PC-3 (cell line): Measurements from ENCODE around the gene FAM124A.

ENCODE experiments used
- EZH2 ChIP-seq: fragments of 300-600 bp; sonication (generic); IDR thresholded peaks from one replicate; pipeline ENCODE4 v1.6.1; 2017; ENCODE audit warnings: antibody characterized with exemption, mild to moderate bottlenecking, low read length; ENCODE audit not compliant: unreplicated experiment
- EZH2phosphoT487 ChIP-seq: fragments of 300-600 bp; sonication (generic); IDR thresholded peaks from 2 replicates; pipeline ENCODE4 v1.6.1; 2018; ENCODE audit warnings: mild to moderate bottlenecking, antibody characterized with exemption, low read length, borderline replicate concordance
- TF ChIP-seq, protein P1 (sequence below): fragments of 300-600 bp; sonication (generic); conservative IDR thresholded peaks from 2 replicates; pipeline ENCODE4 v1.5.1; 2017; ENCODE audit warnings: antibody characterized with exemption, low read depth, mild to moderate bottlenecking, low read length

- TF ChIP-seq, protein P1, sequence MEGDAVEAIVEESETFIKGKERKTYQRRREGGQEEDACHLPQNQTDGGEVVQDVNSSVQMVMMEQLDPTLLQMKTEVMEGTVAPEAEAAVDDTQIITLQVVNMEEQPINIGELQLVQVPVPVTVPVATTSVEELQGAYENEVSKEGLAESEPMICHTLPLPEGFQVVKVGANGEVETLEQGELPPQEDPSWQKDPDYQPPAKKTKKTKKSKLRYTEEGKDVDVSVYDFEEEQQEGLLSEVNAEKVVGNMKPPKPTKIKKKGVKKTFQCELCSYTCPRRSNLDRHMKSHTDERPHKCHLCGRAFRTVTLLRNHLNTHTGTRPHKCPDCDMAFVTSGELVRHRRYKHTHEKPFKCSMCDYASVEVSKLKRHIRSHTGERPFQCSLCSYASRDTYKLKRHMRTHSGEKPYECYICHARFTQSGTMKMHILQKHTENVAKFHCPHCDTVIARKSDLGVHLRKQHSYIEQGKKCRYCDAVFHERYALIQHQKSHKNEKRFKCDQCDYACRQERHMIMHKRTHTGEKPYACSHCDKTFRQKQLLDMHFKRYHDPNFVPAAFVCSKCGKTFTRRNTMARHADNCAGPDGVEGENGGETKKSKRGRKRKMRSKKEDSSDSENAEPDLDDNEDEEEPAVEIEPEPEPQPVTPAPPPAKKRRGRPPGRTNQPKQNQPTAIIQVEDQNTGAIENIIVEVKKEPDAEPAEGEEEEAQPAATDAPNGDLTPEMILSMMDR: no peak
- TF ChIP-seq EZH2phosphoT487 (no peak), EZH2 (no peak)
Observed at GRCh38 chr13:51212758-51213157, 9.4 kb upstream of the FAM124A start.
